AG09309 (cell line): ENCODE measurements around the gene TGM4.
A peak's percentile ranks its signal among the peaks of the same experiment; 100 is the strongest.

Source experiments
- DNase-seq: peaks from one replicate; pipeline ENCODE4 v3.0.0-alpha.2; 2010; ENCODE audit warnings: low read depth
- H3K4me3 ChIP-seq: 2 replicates; pipeline ENCODE4 v1.5.1; 2011; ENCODE audit warnings: mild to moderate bottlenecking, low read depth, low read length, moderate library complexity; ENCODE audit not compliant: control insufficient read depth
- TF ChIP-seq, protein P1 (sequence below): IDR thresholded peaks from 2 replicates; pipeline ENCODE4 v1.5.1; 2011; ENCODE audit warnings: mild to moderate bottlenecking, low read depth, low read length, inconsistent platforms; ENCODE audit not compliant: insufficient read depth, control insufficient read depth; ENCODE audit errors: missing control alignments

Gene TGM4

DNA sequence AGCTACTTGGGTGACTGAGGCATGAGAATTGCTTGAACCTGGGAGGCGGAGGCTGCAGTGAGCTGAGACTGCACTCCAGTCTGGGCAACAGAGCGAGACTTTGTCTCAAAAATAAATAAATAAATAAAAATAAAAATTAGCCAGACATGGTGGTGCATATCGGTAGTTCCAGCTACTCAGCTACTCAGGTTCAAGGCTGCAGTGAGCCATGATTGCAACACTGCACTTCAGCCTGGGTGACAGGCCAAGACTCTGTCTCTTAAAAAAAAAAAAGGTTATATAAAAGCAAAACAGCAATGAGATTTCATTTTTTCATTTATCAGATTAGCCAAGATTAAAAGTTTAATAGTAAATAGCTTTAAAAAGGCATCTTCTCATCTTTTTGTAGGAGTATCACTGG, 2.9 kb downstream of the TGM4 start:
- DNase-seq, result no peak
- no peak overlapping the region for H3K4me3 ChIP-seq
- TF ChIP-seq, protein P1, sequence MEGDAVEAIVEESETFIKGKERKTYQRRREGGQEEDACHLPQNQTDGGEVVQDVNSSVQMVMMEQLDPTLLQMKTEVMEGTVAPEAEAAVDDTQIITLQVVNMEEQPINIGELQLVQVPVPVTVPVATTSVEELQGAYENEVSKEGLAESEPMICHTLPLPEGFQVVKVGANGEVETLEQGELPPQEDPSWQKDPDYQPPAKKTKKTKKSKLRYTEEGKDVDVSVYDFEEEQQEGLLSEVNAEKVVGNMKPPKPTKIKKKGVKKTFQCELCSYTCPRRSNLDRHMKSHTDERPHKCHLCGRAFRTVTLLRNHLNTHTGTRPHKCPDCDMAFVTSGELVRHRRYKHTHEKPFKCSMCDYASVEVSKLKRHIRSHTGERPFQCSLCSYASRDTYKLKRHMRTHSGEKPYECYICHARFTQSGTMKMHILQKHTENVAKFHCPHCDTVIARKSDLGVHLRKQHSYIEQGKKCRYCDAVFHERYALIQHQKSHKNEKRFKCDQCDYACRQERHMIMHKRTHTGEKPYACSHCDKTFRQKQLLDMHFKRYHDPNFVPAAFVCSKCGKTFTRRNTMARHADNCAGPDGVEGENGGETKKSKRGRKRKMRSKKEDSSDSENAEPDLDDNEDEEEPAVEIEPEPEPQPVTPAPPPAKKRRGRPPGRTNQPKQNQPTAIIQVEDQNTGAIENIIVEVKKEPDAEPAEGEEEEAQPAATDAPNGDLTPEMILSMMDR, result no peak

DNA sequence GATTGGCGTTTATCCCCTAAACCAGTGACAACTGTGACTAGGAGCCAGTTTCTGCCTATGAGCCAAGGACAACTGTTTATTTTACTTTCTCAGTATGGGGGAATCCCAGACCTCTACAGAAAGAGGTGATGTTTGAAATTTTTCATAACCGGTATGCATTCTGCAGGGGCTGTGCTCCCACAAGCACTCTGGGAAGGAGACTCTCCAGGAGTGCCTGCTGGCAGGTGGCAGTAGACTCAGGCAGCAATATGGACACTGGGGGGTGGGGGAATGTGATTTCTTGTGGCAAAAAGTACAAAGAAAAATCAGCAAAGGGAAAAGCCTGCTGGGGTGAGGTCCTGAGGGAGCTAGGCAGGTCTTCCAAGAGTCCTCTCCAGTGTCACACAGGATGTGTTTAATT, 5.9 kb downstream of the TGM4 start:
- DNase-seq, result no peak
- H3K4me3 ChIP-seq, result no peak overlapping the region
- TF ChIP-seq, protein P1, result no peak

DNA sequence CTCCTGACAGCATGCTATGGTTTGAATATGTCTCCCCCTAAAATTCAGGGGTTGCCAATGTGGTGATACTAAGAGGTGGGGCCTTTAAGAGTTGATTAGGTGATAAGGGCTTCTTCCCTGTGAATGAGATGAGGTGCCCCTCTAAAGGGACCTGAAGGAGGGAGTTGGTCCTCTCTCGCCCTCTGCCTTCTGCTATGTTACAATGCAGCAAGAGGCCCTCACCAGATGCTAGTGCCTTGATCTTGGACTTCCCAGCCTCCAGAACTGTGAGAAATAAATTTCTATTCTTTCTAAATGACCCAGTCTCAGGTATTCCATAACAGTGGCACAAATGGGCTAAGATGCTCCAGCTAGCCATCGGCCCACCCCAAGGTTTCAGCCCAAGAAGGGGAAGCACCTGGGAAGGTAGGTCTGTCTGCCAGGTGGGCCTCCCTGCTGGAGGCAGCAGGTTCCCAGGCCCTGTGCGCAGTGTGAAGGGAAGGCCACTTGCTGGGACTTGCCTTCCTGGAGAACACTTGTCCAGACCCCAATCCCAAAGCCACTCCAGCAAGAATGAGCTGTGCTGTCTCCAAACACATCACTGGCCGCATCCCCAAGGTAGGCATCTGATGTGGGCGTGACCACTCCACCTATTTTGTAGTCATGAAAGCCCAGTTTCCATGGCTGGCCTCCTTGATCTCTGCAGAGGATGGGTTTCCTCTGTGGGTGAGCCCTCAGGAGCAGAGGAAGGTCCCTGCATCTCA, 9.0 kb downstream of the TGM4 start:
- TF ChIP-seq, protein P1, result no peak
- no peak for DNase-seq
- H3K4me3 ChIP-seq, result no peak overlapping the region

DNA sequence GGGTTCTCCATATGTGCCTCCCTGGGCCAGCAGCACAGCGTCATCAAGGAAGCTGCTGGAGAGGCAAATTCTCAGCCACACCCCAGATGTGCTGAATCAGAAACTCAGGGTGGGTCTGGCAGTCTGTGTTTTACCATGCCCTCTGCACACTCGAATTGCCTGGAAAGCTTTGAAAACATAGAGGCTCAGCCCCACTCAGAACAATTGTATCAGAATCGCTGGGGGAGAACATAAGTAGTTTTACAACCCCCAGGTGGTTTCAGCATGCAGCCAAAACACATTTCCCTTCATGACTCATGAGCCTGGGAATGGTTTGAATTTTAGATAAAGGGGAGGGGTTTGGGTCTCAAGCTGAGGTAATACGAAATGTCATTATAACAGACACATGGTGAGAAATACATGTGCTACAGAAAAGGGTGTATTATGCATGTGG, 9.6 kb downstream of the TGM4 start:
- H3K4me3 ChIP-seq, result no peak overlapping the region
- peak; percentile 89 for DNase-seq

DNA sequence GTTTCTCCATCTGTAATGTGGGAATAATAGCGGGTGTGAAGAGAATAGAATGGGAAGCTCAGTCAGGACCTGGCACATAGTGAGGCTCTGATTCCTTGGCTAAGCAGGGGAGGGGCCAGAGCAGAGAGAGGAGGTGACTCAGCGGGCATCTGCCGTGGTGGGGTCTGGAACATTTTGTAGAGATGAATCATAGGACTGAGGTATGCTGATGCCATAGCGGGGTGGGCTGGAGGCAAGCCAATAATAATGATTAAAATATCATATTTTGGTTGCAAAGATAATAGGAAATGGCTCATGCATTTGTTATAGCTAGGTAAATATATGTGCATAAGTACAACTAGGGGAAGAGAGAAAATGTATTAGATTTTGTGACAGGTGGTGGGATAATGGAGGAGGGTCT, 11.2 kb downstream of the TGM4 start:
- H3K4me3 ChIP-seq, result no peak overlapping the region
- TF ChIP-seq, protein P1, result no peak
- DNase-seq, result peak; percentile 60

More for the DNA sequence above, 9.6 kb downstream of the TGM4 start:
- TF ChIP-seq, protein P1, result no peak

DNA sequence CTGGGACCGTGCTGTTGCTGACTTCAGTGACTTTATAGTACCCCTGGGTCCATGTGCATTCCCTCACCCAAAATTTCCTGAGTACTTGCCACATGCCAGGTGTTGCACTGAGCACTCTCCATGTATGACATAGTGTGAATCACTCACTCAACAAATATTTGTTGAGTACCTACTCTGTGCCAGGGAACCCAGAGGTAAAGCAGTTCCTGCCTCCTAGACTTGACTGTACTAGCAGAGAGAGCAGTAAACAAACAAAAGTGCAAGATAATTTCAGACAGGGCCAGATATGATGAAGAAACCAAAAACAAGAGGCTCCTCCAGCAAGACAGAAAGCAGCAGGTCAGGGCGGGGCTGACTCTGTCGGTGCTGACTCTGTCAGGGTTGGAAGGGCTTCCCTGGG, 12.2 kb downstream of the TGM4 start:
- no peak for DNase-seq
- TF ChIP-seq, protein P1, result no peak
- H3K4me3 ChIP-seq, result no peak overlapping the region
